CD4-positive, alpha-beta T cell treated with Interleukin-17A for 4 hours (primary cell): Measurements from ENCODE around the gene RGS6.

ENCODE experiments used
- DNase-seq: peaks from one replicate; pipeline ENCODE4 v3.0.0-alpha.2; 2020; ENCODE audit warnings: mixed read lengths

The RGS6 gene

DNA sequence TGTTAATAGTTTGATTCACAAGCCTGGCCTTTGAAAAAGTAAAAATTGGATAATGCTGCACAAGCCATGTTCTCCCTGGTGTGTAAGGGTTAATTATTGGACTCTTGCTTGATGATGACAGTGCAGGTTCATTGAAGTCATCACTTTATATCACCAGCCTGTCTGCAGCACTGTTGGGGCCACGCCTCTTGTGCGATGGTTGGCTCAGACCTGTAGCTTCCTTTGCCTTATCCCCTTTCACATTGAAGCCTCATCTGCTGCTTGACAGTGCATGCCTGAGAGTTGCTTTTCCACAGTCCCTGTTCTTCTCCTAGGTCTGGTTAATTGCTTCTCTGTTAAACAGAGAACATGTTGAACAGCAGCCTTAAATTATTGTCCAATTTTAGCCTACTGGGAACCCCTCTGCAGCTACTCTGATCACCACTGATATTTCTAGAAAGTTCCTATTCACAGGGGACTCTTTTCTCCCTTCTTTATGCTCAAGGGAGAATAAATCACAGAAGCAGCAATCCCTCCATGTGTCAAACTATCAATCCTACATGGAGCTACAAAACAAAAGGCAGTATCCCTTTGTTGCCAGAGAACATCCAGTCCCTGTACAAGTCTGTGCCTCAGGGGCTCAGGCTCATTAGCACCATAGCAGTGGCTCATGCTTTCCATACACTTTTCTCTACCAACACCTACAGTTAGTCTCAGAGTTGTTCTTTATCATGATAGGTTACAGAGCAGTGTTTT, 322.1 kb downstream of the RGS6 start:
- no peak for DNase-seq

DNA sequence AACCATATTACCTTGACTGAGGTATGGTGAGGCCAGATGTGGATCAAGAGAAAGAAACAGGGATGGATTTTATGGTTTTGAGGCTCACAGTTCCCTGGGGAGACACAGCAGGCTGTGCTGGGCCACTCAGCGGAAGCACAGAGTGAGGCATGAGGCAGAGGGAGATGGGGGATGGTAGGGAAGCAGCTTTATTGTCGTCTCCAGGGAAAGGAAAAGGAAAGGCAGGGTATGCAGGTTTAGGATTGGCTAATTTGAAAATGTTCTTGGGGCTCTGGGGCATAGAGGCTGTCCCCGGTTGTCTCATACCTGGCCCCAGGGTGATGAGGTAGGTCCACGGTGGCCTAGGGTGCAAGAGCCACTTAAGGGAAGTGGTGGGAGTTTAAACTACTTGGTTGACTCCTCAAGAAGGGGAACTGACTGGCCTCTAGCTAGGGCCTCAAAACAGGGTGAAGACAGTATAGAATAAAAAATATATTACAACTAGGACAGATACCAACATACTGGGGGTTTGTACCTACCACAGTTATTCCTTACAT, 322.8 kb downstream of the RGS6 start:
- DNase-seq = no peak

DNA sequence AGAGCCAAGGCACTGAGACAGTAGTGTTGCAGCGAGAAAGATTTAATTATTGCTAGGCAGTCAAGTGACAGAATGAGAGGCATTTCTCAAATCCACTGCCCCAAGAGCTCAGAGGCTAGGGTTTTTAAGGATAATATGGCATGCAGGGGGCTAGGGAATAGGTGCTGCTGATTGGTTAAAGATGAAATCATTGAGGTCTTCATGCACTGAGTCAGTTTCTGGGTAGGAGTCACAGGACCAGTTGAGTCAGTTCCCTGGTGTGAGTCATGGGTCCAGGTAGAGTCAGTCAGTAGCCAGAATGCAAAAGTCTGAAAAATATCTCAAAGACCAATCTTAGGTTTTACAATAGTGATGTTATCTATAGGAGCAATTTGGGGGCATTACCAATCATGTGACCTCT, 323.8 kb downstream of the RGS6 start:
- DNase-seq = no peak

DNA sequence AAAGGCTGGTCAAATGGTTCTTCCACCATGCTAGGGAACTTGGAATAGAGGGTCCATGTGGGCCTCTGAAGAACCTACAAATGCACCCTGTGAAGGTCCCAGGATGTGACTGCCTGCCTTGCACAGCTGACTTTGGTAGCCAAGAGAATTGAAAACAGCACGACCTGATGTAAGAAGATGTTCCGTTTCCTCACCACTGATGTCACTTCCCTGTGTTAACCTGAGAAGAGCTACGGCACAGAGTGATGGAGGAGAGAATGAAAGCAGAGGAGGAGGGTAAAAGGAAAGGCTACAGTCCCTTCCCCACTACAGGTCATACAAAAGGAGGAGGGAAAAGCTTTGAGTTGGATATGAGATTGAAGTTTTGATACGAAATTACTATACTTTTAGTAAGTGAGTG, 328.8 kb downstream of the RGS6 start:
- DNase-seq = no peak

DNA sequence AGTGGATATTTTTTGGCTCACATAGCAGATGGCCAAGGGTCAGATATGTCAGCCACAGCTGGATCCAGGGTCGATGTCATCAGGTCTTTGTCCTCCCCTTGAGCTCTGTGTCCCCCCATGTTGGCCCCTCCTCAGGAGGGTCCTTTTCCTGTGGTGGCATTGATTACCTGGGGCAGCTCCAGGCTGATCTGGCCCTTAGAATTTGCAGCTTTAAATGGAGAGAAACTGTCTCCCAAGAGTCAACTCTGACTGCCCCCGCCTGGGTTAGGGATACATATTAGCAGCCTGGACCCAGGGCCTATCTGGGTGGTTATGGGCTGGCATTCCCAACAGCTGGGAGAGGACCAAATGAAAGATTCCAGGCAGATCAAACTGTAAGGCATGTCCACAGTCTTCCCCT, 330.5 kb downstream of the RGS6 start:
- DNase-seq = no peak

DNA sequence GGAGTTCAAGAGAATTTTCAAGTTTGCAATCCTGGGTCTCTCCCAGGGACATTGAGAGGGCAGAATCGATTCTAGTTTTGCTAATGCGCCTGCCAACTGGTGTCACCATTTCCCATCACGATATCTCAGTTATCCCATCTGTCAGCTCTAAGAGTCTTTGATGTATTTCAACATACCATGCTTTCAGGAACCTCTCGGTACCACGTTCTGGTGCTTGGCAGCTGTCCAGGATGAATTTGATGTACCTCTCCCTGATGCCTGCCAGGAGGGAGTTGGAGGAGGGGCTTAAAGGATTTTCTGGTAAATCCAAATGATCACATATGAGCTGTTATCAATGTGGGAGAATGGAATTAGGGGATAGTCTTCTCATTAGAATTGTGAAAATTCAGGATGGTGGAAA, 332.5 kb downstream of the RGS6 start:
- no peak for DNase-seq

DNA sequence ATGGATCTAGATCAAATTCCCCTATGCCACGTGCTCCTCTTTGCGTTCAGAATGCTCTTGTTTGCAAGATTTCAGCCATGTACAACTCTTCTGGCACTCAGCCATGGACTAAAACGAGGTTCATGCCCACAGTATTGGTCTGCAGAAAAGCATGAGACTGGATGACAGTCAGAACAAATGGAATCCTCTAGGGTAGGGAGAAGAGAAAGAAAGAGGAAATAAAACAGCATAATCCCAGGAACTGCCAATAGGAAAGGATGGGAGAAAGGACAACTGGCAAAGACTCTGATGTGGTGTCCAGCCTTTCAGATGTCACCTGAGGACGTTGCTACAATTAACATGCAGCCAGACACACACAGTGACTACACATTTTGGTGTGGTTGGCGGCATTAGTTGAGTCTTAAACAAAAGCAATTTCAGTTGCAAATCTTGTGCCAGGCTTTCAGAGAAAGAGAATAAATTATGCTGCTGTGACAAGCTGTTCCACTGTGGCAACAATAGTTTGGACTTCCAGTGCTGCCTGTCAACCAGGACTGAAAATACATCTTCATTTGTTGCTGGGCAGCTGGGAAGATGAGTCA, 338.0 kb downstream of the RGS6 start:
- DNase-seq = no peak

DNA sequence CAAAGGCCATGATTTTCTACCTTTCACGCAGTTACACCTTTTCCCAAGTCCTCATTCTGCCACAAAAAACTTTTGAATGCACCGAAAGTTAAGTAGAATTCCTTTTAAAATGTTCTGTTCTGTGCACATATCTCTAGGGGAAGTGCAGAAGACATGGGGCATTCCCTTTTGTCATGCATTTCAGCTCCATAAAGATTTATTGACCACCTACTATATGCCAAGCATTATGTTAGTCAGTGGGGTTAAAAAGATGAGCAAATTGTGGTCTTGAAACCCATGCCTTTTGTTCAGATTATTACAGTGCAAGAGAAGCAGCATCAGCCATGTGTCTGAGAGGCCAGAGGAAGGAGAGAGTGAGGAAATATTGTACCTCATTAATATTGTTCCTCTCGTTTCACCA, 338.5 kb downstream of the RGS6 start:
- DNase-seq = no peak

DNA sequence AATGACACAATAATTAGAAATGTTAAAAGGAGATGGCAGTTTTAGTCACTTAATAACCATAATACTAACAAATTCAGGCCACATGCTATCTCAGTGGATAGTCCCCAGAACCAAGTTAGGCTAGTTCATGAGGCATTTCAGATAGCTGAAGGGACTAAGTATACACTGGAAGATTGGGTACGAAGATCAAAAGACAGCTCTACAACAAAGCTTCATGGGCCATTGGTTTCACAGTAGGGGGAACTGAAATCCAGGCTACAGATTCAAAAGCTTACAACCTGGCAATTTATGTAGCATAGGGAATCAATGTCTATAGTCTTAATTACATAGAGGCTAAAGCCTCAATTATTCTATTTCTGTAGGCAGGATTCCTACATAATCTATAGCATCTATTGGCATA, 343.0 kb downstream of the RGS6 start:
- no peak for DNase-seq

DNA sequence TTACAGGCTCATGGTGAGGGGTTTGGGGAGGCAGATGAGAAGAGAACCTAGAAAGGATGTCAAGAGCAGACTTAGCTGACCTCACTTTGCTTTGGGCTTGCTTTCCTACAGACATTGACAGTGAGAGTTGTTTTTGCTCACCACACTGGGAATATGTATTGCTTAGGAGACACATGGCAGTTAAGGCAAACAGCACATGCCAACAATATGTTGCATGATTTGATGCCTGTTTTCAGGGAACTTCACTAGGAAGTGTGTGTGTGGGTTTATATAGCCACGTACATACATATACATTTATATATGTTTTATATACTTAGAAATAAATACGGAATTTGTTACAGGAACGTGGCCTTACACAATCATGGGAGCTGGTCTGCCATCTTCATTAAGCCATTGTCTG, 346.1 kb downstream of the RGS6 start:
- DNase-seq = no peak

DNA sequence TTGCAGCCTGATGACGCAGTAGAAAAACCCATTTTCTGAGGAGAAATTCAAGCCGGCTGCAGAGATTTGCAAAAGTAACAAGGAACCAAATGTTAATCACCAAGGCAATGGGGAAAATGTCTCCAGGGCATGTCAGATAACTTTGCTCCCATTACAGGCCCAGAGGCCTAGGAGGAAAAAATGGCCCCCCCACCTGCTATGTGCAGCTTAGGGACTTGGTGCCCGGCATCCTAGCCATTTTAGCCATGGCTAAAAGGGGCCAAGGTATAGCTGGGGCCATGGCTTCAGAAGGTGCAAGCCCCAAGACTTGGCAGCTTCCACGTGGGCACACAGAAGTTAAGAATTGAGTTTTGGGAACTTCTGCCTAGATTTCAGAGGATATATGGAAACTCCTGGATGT, 351.9 kb downstream of the RGS6 start:
- no peak for DNase-seq

DNA sequence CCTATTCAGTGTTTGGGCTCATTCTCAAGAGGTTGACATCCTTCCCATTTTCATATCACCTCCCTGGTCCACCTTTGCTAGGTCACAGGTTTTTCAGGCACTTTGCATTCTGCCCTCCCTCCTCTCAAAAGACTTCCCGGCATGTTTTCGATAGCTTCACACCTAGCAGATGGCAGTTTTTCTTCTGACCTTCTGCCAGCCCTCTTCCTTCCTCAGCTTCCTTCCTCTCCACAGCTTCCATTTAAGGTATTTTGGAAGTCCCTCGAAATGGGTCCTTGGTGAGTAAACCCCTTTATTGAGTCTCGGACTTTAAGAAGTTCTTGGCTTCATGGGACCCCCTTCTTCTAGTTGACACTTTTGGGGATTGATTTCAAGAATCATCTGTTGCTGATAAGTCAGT, 358.0 kb downstream of the RGS6 start:
- no peak for DNase-seq

DNA sequence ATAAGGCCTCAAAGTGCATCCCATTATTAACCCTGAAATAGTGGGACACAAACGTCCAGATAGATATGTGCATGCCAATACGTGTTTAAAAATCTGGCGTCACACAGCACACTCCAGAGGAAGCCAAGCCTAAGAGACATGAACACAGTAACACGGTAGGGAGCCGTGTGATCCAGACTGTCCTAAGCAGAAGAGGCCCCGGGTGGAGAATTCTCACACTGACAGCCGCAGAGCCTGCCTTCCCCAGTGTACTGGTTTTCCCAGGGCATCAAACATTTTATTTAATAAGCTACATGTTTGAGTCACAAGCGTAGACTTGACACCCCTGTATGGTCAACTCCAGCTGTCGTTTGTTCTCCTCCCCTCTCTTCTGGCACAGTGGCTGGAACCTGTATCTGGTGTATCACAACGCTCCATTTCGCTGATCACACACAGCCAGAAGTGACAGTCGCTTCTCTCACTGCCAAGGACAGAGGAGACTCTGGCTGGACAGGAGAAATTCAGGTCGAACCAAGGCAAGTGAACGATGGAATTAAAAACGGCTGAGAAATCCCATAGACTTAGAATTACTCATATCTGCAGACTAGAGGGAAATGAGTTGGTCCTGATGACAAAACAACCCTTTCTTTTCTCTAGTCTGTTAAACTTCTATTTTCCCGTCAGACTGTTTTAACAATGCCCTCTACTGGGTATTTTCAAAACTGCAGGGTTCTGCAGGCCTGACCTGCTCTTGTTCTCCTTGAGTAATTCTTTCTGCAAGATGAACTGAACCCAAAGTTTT, 359.9 kb downstream of the RGS6 start:
- no peak for DNase-seq

DNA sequence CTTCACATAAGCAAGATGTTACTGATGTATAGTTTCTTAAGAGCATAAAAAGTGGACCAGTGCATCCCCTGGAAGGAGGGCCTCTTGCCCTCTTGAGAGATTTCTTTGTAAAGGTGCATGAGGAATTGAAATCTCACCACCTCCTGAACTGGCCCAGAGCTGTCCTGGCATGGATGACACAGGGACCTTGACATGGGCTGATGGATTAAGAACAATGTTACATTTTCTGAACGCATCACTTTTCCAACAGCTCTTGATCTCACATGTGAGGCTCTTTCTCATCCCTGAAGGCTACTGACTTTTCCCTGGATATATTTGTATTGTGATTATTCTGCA, 360.4 kb downstream of the RGS6 start:
- no peak for DNase-seq

DNA sequence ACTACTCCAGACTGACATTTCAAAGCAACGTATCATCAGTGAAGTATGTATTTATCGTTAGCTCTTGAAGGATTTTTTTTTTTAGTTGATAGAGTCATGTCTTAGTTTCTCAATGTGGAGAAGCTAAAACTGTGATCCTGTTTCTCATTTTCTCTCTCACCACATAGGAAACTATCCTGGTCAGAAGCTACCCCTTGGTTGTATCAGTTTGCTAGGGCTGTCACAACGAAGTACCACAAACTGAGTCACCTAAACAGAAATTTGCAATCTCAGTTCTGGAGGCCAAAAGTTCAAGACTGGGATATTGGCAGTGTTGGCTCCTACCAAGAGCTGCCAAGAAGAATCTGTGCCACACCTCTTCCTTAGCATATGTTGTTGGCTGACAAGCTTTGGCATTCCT, 369.1 kb downstream of the RGS6 start:
- DNase-seq = no peak

DNA sequence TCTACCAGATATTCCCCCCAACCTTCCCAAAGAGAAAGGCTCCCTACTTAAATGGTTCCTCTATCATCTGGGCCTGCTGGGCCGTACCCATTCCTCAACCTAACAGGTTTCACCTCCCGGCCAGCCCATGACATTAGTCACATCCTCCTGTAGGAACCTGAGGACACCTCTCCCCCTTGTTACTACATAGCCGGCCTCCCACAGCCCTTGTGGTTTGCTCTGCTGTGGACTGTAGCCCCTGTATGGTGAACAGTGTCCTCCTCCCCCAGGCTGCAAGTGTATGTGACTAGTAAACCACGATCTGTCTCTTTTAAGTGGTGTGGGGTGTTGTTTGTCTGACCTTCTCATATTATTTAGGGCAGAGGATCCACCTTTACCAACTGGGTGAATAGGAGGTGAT, 371.7 kb downstream of the RGS6 start:
- no peak for DNase-seq

DNA sequence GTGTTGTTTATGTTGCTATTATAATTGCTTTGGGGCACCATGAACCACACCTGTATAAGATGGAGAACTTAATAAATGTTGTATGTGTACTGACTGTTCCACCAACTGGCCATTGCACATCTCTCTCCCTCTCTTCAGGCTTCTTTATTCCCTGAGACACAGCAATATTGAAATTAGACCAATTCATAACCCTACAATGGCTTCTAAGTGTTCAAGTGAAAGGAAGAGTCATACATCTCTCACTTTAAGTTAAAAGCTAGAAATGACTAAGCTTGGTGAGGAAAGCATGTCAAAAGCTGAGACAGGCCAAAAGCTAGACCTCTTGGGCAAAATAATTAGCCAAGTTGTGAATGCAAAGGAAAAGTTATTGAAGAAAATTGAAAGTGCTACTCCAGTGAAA, 373.3 kb downstream of the RGS6 start:
- no peak for DNase-seq

DNA sequence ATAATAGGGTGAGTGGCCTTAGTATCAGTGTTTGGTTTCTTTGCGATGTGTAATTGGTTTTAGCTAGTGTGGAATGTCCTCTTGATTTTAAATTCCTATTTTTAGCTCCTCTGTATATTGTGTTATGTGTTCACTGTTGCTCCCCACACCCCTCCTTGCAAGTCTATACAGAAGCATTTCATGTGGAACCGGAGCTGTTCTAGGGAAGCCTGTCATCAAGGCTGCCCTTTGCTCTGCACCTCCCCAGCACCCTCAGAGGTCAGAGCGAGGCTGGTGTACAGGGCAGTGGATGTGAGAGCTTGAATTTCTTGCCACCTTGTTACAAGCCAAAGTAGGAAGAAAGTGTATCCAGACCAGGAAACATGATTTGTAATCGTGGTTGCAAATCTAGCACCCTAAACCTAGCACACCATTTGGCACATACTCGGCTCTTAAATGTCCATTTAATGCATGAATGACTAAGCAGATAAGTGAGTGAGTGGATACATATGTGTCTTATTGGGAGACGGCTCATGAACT, 376.8 kb downstream of the RGS6 start:
- DNase-seq = no peak

DNA sequence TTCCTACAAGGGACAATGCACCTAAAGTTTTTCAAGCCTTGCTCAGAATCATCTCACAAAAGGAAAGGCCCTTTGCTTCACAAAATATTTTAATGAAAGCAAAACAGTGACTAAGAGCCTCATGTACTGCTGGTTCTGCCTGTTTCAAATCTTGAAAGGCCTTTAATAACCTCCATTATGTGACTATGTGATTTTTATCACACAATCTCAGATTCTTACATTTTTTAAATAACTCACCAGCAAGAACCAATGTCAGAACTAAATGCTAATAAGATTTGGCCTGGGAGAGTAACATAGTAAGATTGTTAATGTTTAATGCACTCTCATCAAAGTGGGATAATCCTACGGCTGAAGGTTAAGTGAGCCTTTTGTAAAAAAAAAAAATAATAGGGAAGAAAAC, 378.9 kb downstream of the RGS6 start:
- DNase-seq = no peak

DNA sequence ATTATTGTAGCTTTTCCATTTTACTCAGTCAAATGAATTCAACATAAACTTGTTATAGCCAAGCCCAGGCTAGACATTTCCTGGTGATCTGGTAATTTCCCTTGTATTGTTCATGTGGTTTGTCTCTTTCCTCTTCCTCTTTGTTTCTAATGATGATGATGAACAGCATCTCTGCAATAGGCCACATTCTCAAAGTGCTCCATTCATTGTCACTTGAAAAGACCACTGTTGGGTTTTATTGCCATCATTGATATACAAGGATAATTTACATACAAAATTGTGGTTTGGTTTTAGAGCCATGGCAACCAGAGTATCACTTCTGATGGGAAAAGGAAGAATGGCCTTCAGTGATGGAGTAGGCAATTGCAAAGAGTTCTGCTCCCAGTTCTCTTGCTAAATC, 379.3 kb downstream of the RGS6 start:
- no peak for DNase-seq

DNA sequence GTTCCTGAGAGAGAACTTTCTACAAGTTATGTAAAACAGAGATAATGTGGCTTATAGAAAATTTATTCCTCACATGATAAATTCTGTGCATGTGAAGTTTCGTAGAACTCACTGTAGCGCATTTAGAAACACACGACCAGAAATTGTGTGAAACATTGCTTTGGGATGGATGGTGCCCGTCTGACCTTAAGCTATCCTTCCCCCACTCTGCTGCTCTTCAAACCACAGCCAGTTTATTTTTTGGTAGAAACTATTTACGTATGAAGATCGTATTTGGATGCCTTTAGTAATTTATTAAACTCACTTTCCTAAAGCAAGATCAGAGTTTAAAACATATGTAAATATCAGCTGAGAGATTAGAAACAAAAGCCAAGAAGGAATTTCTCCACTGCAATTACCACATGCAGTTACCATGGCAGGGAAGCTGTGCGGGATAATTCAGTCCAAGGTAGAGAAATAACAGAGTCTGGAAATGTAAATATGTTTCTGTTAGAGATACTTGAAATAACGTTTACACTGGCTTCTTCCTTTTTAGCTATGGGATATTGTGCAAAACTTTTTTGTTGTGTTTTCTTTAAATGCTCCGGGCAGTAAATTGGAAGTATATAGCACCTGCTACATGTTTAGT, 382.7 kb downstream of the RGS6 start:
- DNase-seq = no peak

DNA sequence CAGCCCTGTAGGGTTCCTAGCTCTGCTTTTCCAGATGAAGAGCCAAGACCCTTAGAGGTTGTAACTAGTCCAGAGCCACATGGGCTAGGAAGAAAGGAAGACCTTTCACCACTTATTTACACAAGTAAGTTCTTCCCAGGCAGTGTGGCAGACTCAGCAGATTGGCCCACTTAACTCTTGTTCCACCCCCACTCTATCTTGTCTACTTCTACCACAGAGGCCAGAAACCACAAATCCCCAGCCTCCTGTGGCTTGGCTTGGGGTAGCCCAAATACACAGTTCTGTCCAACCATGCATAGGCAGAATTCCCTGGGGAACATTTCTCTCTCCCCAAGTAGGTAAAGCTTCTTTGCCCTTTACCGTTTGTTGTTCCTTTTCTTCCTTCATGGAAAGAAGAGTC, 383.5 kb downstream of the RGS6 start:
- no peak for DNase-seq

DNA sequence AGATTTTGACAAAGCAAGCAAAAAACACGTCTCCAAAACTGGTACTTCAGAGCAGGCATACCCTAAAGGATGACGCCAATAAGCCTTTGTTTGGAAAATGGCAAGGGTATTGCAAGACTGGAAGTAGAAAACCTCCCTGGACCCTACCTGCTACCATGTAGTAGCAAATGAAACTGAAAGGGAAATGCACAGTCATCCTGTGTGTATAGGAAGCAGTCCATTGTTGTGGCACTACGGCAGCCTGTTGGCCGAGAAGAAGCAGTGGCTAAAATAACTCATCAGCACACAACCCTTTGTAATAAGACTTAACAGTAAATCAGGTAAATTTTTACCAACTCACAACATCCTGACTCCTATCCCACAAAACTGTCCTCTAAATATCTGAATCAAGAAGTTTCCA, 386.4 kb downstream of the RGS6 start:
- DNase-seq = no peak

DNA sequence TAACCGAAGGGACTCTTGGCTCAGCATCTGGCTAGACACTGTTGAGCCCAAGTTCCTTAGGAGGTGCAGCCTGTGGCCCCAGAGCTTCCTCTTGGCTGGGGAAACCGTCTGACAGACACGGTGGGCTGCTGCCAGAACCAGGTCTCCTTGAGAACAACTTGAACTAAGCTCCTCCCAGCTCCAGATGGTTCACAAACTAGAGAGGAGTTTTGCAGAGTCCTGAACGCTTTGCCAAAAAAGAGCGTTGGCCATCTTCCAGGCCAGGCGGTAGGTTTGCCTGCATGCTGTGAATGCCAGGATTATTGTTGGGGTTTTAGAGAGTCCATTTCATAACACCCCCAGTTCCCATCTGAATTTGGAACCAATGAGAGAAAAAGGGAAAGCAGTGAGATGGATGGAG, 399.8 kb downstream of the RGS6 start:
- no peak for DNase-seq
